LHCN-M2 (cell line): ENCODE results near the gene B4GALT2. TPM values are rescaled to one million over a fixed set of nuclear protein-coding genes. Genes with fewer than 3 reads are reported as not detected.

ENCODE experiments used
- total RNA-seq: library from RNA; depleted of rRNA; stranded (reverse); fragments of >200 nt; gene quantifications from 2 replicates; pipeline ENCODE4 v1.2.3, GENCODE V29; 2014; rRNA removed

B4GALT2 gene
- total RNA-seq, 1 experiment from 2014 or later = 110 TPM

Other genes with a start within 250 kb of the B4GALT2 start
- 2.1 TPM in 1 of 2 replicates, not detected in the other for gene ARTN, start 45.4 kb upstream of the B4GALT2 start, total RNA-seq
- gene IPO13, start 32.3 kb upstream of the B4GALT2 start, total RNA-seq = 30.5 and 31.8 TPM in 2 replicates
- 30.7 and 36.2 TPM in 2 replicates for gene DPH2, start 9.2 kb upstream of the B4GALT2 start, total RNA-seq
- gene ATP6V0B, start 4.2 kb upstream of the B4GALT2 start, total RNA-seq = 188 and 200 TPM in 2 replicates
- 5.1 and 5.2 TPM in 2 replicates for gene CCDC24, start 12.4 kb downstream of the B4GALT2 start, total RNA-seq
- 0.06 and 0.40 TPM in 2 replicates for gene SLC6A9, start 52.3 kb downstream of the B4GALT2 start, total RNA-seq
- gene KLF17, start 139.6 kb downstream of the B4GALT2 start, total RNA-seq = 0.11 and 0.19 TPM in 2 replicates
- not detected in 2 replicates for gene KLF18, start 162.4 kb downstream of the B4GALT2 start, total RNA-seq
- 16.0 and 18.3 TPM in 2 replicates for gene DMAP1, start 234.3 kb downstream of the B4GALT2 start, total RNA-seq